Measurements from ENCODE around the gene RNU6-9. TPM values are rescaled to one million over a fixed set of nuclear protein-coding genes. Genes with fewer than 3 reads are reported as not detected.
A peak's percentile ranks its signal among the peaks of the same experiment; 100 is the strongest.

Gene RNU6-9
- total RNA-seq, 1 donor from 2014 or later: not detected

DNA sequence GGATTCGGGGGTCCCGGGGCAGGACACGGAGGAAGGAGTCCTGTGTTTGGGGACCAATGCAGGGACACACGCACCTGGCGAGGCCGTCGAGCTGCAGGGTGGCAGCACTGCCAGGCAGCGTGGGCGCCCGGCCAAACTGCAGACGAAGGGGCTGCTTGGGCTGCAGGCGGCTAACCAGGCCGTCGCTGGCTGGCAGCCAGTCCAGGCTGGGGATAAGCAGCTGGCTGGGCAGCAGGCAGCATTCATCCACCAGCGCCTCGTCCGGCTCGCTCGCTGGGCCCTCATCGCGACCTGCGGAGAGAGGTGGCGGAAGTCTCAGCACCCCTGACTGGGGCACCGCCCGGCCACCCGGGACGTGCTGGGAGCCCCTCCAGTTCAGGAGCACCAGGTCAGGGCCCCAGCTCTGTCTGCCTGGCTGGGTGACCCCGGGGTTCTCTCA is 22.3 kb upstream of the RNU6-9 start:
- Histone ChIP-seq H3K79me2 (ENCODE audit: low read depth) (no peaks in the 10 kb centered on the region), H3K27me3 (no peaks in the 10 kb centered on the region), H3K9me3 (ENCODE audit: low read depth) (no peaks in the 10 kb centered on the region), H3F3A (ENCODE audit: low read depth) (peaks cover 30% of the 10 kb centered on the region), H3K27ac (peak overlapping the region; percentile 53), H3K9ac (no peak overlapping the region), H3K36me3 (no peaks in the 10 kb centered on the region), H3K4me2 (no peak overlapping the region), H4K20me1 (ENCODE audit: low read depth) (peaks cover 21% of the 10 kb centered on the region), H3K4me3 (no peak overlapping the region), H3K4me1 (peaks cover 7% of the 10 kb centered on the region), H2AFZ (replicated peaks) (no peak overlapping the region)
- no peak for TF ChIP-seq EZH2phosphoT487 (IDR thresholded peaks at IDR 0.05)
- TF ChIP-seq EZH2 (IDR thresholded peaks at IDR 0.05): no peak
- TF ChIP-seq, protein P1, sequence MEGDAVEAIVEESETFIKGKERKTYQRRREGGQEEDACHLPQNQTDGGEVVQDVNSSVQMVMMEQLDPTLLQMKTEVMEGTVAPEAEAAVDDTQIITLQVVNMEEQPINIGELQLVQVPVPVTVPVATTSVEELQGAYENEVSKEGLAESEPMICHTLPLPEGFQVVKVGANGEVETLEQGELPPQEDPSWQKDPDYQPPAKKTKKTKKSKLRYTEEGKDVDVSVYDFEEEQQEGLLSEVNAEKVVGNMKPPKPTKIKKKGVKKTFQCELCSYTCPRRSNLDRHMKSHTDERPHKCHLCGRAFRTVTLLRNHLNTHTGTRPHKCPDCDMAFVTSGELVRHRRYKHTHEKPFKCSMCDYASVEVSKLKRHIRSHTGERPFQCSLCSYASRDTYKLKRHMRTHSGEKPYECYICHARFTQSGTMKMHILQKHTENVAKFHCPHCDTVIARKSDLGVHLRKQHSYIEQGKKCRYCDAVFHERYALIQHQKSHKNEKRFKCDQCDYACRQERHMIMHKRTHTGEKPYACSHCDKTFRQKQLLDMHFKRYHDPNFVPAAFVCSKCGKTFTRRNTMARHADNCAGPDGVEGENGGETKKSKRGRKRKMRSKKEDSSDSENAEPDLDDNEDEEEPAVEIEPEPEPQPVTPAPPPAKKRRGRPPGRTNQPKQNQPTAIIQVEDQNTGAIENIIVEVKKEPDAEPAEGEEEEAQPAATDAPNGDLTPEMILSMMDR (IDR thresholded peaks at IDR 0.05): no peak
- Mint-ChIP-seq H3K27ac (no peak overlapping the region), H3K4me3 (no peak overlapping the region), H3K36me3 (peaks cover 11% of the 10 kb centered on the region), H3K9me3 (no peaks in the 10 kb centered on the region), H3K27me3 (ENCODE audit: insufficient read depth, low read depth) (peaks cover 5% of the 10 kb centered on the region), H3K4me1 (peaks cover 7% of the 10 kb centered on the region)
- DNase-seq (ENCODE audit: low spot score): no peak

DNA sequence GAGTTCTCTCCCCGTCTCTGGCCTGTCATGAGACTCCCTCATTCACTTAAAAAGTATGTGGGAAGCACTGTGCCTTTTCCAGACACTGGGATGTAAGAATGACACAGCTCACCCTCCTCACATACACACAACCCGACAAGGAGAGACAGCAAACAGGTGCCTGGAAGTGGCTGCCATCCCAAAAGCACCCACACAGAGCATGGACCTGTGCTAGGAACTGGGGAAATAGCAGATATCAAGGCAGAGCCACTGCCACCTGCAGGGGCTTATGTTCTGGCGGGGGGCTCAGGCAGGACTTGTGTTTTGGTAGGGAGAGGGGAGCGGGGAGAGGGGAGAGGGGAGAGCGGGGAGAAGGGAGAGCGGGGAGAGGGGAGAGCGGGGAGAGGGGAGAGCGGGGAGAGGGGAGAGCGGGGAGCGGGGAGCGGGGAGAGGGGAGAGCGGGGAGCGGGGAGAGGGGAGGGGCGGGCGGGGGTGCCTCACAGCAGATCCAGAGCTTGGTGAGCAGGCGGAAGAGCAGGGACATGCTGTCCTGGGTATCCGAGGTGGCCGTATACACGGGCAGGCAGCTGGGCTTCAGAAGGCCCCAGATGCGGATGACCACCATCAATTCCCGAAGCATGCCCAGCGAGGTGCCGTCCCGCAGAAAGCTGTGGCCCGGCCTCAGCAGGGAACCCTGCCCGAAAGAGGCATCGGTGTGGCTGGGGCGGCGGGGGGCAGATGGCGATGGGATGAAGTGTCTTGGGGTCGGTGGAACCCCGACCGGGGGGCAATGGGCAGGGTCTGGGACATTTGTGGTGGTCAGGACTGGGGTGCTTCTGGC is 21.6 kb upstream of the RNU6-9 start:
- Histone ChIP-seq H3K4me1 (peaks cover 7% of the 10 kb centered on the region), H4K20me1 (ENCODE audit: low read depth) (peaks cover 20% of the 10 kb centered on the region), H3K36me3 (no peaks in the 10 kb centered on the region), H3K4me2 (peak overlapping the region; percentile 13), H2AFZ (replicated peaks) (no peak overlapping the region), H3K9ac (no peak overlapping the region), H3K79me2 (ENCODE audit: low read depth) (no peaks in the 10 kb centered on the region), H3F3A (ENCODE audit: low read depth) (peaks cover 30% of the 10 kb centered on the region), H3K9me3 (ENCODE audit: low read depth) (no peaks in the 10 kb centered on the region), H3K27ac (peak overlapping the region; percentile 68), H3K4me3 (no peak overlapping the region), H3K27me3 (no peaks in the 10 kb centered on the region)
- no peaks in the 10 kb centered on the region for H3K9me3 Mint-ChIP-seq
- peaks cover 13% of the 10 kb centered on the region for H3K36me3 Mint-ChIP-seq
- peaks cover 5% of the 10 kb centered on the region for H3K27me3 Mint-ChIP-seq (ENCODE audit: insufficient read depth, low read depth)
- H3K4me1 Mint-ChIP-seq: peaks cover 7% of the 10 kb centered on the region
- peak overlapping the region; percentile 53 for H3K4me3 Mint-ChIP-seq
- no peak overlapping the region for H3K27ac Mint-ChIP-seq
- TF ChIP-seq EZH2 (IDR thresholded peaks at IDR 0.05) (no peak), EZH2phosphoT487 (IDR thresholded peaks at IDR 0.05) (no peak)
- TF ChIP-seq, protein P1 (IDR thresholded peaks at IDR 0.05): no peak
- peak; percentile 75 for DNase-seq (ENCODE audit: low spot score)

DNA sequence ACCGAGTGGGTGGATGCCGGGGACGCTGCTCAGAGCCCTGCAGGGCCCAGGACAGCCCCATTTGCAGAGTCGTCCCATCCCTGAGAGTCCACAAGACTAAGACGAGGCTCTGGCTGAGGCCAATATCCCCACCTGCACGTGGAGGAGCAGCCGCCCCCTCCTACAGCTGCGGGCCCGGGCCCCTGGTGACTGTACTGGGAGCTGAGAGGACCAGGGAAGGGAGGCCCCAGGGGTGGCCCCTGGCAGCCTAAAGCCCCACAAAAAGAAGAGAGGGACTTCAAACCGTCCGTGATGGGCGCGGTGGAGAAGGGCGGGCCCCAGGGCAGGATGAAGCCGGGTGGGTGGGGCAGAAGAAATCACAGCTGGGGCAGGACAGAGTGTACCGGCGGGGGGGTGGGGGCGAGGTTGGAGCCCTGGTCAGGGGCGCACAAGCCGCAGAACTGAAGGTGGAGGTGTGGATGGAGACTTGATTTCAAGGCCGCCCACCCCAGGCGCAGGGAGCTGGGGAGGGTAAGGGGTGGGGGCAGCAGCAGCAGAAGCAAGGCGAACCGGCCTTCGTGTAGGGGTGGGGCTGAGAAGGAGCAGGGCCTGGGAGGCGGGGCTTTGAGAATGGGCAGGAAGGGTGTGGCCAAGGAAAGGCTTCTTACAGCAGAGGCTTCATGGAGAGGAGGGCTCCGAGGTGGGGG is 20.9 kb upstream of the RNU6-9 start:
- peak; percentile 85 for DNase-seq (ENCODE audit: low spot score)
- peaks cover 5% of the 10 kb centered on the region for H3K27me3 Mint-ChIP-seq (ENCODE audit: insufficient read depth, low read depth)
- Histone ChIP-seq H2AFZ (replicated peaks) (no peak overlapping the region), H3K27me3 (no peaks in the 10 kb centered on the region), H3K4me2 (peak overlapping the region; percentile 42), H3K4me3 (no peak overlapping the region), H3K79me2 (ENCODE audit: low read depth) (no peaks in the 10 kb centered on the region), H3K9me3 (ENCODE audit: low read depth) (no peaks in the 10 kb centered on the region), H3F3A (ENCODE audit: low read depth) (peaks cover 28% of the 10 kb centered on the region), H3K36me3 (no peaks in the 10 kb centered on the region), H3K27ac (peak overlapping the region; percentile 68), H4K20me1 (ENCODE audit: low read depth) (peaks cover 13% of the 10 kb centered on the region), H3K9ac (no peak overlapping the region), H3K4me1 (peaks cover 6% of the 10 kb centered on the region)
- no peak overlapping the region for H3K4me3 Mint-ChIP-seq
- H3K9me3 Mint-ChIP-seq: no peaks in the 10 kb centered on the region
- peaks cover 12% of the 10 kb centered on the region for H3K36me3 Mint-ChIP-seq
- H3K4me1 Mint-ChIP-seq: peaks cover 5% of the 10 kb centered on the region
- TF ChIP-seq EZH2 (IDR thresholded peaks at IDR 0.05): no peak
- TF ChIP-seq, protein P1 (IDR thresholded peaks at IDR 0.05): no peak
- no peak for TF ChIP-seq EZH2phosphoT487 (IDR thresholded peaks at IDR 0.05)
- H3K27ac Mint-ChIP-seq: no peak overlapping the region
